ENCODE measurements around the gene ZNF236. TPM values are rescaled to one million over a fixed set of nuclear protein-coding genes. Genes with fewer than 3 reads are reported as not detected.

The ZNF236 gene
- polyA plus RNA-seq, 3 donors: 1.7 to 6.5 (median 2.4) TPM

DNA sequence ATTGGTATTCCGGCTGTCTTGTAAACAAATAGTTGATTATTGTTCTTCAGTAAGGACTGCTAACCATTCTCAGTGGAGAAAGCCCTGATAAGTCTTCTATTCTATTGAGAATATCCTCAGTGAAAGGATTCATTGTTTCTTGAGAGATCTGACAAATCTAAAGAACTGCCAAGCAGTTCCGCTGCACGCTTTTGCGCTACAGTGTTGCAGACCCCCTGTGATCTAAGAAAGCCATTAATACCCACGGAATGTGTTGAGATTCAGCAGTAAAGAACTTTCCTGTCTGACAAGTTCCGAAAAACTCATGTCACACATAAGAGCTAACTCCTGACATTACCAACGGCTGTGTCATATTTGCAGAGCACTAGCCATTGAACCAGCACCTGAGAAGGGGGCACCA lies 63.8 kb downstream of the ZNF236 start:
- no peak for DNase-seq
- no peak overlapping the region for H3K4me3 ChIP-seq (replicated peaks in 1 of 3; ENCODE audit: low read depth in 2 of 3, low read length in 3 of 3)
- TF ChIP-seq, protein P1, sequence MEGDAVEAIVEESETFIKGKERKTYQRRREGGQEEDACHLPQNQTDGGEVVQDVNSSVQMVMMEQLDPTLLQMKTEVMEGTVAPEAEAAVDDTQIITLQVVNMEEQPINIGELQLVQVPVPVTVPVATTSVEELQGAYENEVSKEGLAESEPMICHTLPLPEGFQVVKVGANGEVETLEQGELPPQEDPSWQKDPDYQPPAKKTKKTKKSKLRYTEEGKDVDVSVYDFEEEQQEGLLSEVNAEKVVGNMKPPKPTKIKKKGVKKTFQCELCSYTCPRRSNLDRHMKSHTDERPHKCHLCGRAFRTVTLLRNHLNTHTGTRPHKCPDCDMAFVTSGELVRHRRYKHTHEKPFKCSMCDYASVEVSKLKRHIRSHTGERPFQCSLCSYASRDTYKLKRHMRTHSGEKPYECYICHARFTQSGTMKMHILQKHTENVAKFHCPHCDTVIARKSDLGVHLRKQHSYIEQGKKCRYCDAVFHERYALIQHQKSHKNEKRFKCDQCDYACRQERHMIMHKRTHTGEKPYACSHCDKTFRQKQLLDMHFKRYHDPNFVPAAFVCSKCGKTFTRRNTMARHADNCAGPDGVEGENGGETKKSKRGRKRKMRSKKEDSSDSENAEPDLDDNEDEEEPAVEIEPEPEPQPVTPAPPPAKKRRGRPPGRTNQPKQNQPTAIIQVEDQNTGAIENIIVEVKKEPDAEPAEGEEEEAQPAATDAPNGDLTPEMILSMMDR (IDR thresholded peaks at IDR 0.05): no peak
- no peak overlapping the region for H3K9ac ChIP-seq (ENCODE audit: insufficient read depth, low read length, poor library complexity, severe bottlenecking)
- Mint-ChIP-seq H3K36me3 (peaks cover 81 to 84% of the 10 kb centered on the region in 2 donors), H3K4me3 (no peak overlapping the region), H3K27ac (no peak overlapping the region), H3K27me3 (ENCODE audit: low read depth in 3 of 3) (peaks cover 0 to 3% (median 0%) of the 10 kb centered on the region in 3 donors), H3K9me3 (peaks cover 0 to 5% (median under 1%) of the 10 kb centered on the region in 7 donors), H3K4me1 (no peaks in the 10 kb centered on the region)
- peaks cover 53 to 94% of the 10 kb centered on the region in 2 donors for H3K36me3 ChIP-seq (replicated peaks in 1 of 2; ENCODE audit: control insufficient read depth in 1 of 2, insufficient read depth in 2 of 2, low read length in 2 of 2)
- 83% methylated on average over 6 of the region's 7 CpGs for WGBS (ENCODE audit: insufficient coverage)
- intact Hi-C loops (cut with micrococcal nuclease): no loop called here
- H2AFZ ChIP-seq (ENCODE audit: insufficient read depth, low read depth, low read length, poor library complexity, severe bottlenecking): no peak overlapping the region
- no peaks in the 10 kb centered on the region for H3K79me2 ChIP-seq (ENCODE audit: insufficient read depth, low read length)
- H3K9me3 ChIP-seq (replicated peaks in 1 of 2; ENCODE audit: control insufficient read depth in 1 of 2, insufficient read depth in 1 of 2, low read length in 2 of 2): no peaks in the 10 kb centered on the region
- no peak overlapping the region for H3K4me2 ChIP-seq (replicated peaks; ENCODE audit: extremely low read depth, low read length, poor library complexity, severe bottlenecking)
- no peaks in the 10 kb centered on the region for H3K27me3 ChIP-seq (ENCODE audit: control insufficient read depth in 2 of 2, insufficient read depth in 2 of 2, low read length in 2 of 2)
- H3K4me1 ChIP-seq (ENCODE audit: control insufficient read depth in 1 of 2, insufficient read depth in 2 of 2, low read length in 2 of 2): no peaks in the 10 kb centered on the region
- no peak overlapping the region for H3K27ac ChIP-seq (ENCODE audit: low read depth in 1 of 2, low read length in 2 of 2)
- H4K20me1 ChIP-seq (ENCODE audit: insufficient read depth, low read length): no peaks in the 10 kb centered on the region

DNA sequence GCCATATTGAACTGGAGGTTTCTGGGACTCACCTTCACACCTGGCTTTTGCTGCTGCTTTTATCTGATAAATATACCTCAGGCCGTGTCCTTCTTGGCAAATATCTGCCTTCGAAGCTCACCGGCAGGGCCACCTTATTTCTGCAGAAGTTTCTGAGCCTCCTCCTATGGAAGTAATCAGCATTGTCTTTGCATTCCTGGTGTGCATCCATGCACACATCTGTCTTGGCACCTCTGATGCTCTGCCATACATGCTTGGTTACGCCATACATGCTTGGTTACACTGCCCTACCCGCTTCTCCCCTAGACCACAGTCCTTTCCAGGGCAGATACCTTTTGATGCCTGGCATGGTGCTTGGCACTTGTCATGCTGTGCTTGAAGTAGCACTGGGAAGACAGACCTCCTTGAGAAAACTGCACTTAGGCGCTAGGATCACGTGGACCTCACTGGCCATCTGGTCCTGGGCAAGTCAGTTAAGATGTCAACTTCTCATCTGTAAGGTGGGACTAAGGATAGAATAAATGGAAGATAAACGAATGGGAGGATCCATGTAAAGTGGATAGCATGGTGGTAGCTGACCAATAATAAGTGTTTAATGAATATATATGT lies 66.8 kb downstream of the ZNF236 start:
- Histone ChIP-seq H3K27me3 (ENCODE audit: control insufficient read depth in 2 of 2, insufficient read depth in 2 of 2, low read length in 2 of 2) (no peaks in the 10 kb centered on the region), H2AFZ (ENCODE audit: insufficient read depth, low read depth, low read length, poor library complexity, severe bottlenecking) (no peak overlapping the region), H3K4me3 (replicated peaks in 1 of 3; ENCODE audit: low read depth in 2 of 3, low read length in 3 of 3) (no peak overlapping the region), H4K20me1 (ENCODE audit: insufficient read depth, low read length) (no peaks in the 10 kb centered on the region), H3K36me3 (replicated peaks in 1 of 2; ENCODE audit: control insufficient read depth in 1 of 2, insufficient read depth in 2 of 2, low read length in 2 of 2) (peaks cover 31 to 87% of the 10 kb centered on the region in 2 donors), H3K27ac (ENCODE audit: low read depth in 1 of 2, low read length in 2 of 2) (no peak overlapping the region), H3K4me2 (replicated peaks; ENCODE audit: extremely low read depth, low read length, poor library complexity, severe bottlenecking) (no peak overlapping the region), H3K4me1 (ENCODE audit: control insufficient read depth in 1 of 2, insufficient read depth in 2 of 2, low read length in 2 of 2) (no peaks in the 10 kb centered on the region), H3K9ac (ENCODE audit: insufficient read depth, low read length, poor library complexity, severe bottlenecking) (no peak overlapping the region), H3K9me3 (replicated peaks in 1 of 2; ENCODE audit: control insufficient read depth in 1 of 2, insufficient read depth in 1 of 2, low read length in 2 of 2) (no peaks in the 10 kb centered on the region), H3K79me2 (ENCODE audit: insufficient read depth, low read length) (no peaks in the 10 kb centered on the region)
- intact Hi-C loops (cut with micrococcal nuclease): no loop called here
- H3K9me3 Mint-ChIP-seq: peaks cover 0 to 5% (median 4%) of the 10 kb centered on the region in 7 donors
- H3K27ac Mint-ChIP-seq: no peak overlapping the region
- DNase-seq: no peak
- no peaks in the 10 kb centered on the region for H3K4me1 Mint-ChIP-seq
- H3K4me3 Mint-ChIP-seq: no peak overlapping the region
- WGBS (ENCODE audit: insufficient coverage): 99% methylated on average over 5 of the region's 8 CpGs
- H3K27me3 Mint-ChIP-seq (ENCODE audit: low read depth in 3 of 3): no peaks in the 10 kb centered on the region
- TF ChIP-seq, protein P1 (IDR thresholded peaks at IDR 0.05): no peak
- H3K36me3 Mint-ChIP-seq: peaks cover 74 to 79% of the 10 kb centered on the region in 2 donors
